Suprapubic skin (tissue), 4 donors: Measurements from ENCODE around the gene PAX5. TPM values are rescaled to one million over a fixed set of nuclear protein-coding genes. Genes with fewer than 3 reads are reported as not detected.

Experiments
- DNase-seq, 2 donors: peaks; one replicate each; pipeline ENCODE4 v3.0.0-alpha.2; 2019; ENCODE audit warnings: low spot score in 2 of 2
- H3K27ac ChIP-seq: fragments of 200-600 bp; sonication (generic); one replicate; pipeline ENCODE4 v1.5.1; 2019
- H3K27me3 ChIP-seq: fragments of 200-600 bp; sonication (generic); one replicate; pipeline ENCODE4 v1.5.1; 2019
- H3K36me3 ChIP-seq: fragments of 200-600 bp; sonication (generic); one replicate; pipeline ENCODE4 v1.5.1; 2019
- H3K4me1 ChIP-seq: fragments of 200-600 bp; sonication (generic); one replicate; pipeline ENCODE4 v1.5.1; 2019
- H3K4me3 ChIP-seq: fragments of 200-600 bp; sonication (generic); one replicate; pipeline ENCODE4 v1.5.1; 2019; ENCODE audit warnings: mild to moderate bottlenecking
- H3K9me3 ChIP-seq: fragments of 200-600 bp; sonication (generic); one replicate; pipeline ENCODE4 v1.5.1; 2019
- CTCF ChIP-seq, 2 donors: fragments of 200-600 bp in 1 of 2; fragments of 450-650 bp in 1 of 2; sonication (generic) in 1 of 2; IDR thresholded peaks; one replicate each; pipeline ENCODE4 v1.5.1; 2016 to 2019; ENCODE audit warnings: antibody characterized with exemption in 2 of 2, mild to moderate bottlenecking in 1 of 2, moderate library complexity in 1 of 2
- EP300 ChIP-seq: sonication (generic); formaldehyde crosslinking; IDR thresholded peaks from one replicate; pipeline ENCODE4 v1.6.1; 2017; ENCODE audit warnings: antibody characterized with exemption
- POLR2A ChIP-seq, 2 donors: fragments of 450-650 bp; IDR thresholded peaks; one replicate each; pipeline ENCODE4 v1.6.1; 2017; ENCODE audit warnings: antibody characterized with exemption in 2 of 2, mild to moderate bottlenecking in 2 of 2, moderate library complexity in 2 of 2
- POLR2AphosphoS5 ChIP-seq, 3 donors: sonication (generic); formaldehyde crosslinking; IDR thresholded peaks; one replicate each; pipeline ENCODE4 v1.6.1; 2017; ENCODE audit warnings: antibody characterized with exemption in 3 of 3
- WGBS: methylation state at CpG from one replicate; pipeline ENCODE4 v1.1.5; 2018; 5-methylcytosine and 5-hydroxymethylcytosine counted together
- total RNA-seq, 4 donors: library from RNA; depleted of rRNA; stranded (reverse); fragments of >200 nt; gene quantifications; one replicate each; pipeline ENCODE4 v1.1.0, GENCODE V29; 2016

The PAX5 gene
- total RNA-seq, 4 donors from 2014 or later: 0.04 TPM; not detected in 3

- no peak for TF ChIP-seq CTCF (IDR thresholded peaks at IDR 0.05)
- TF ChIP-seq POLR2A (IDR thresholded peaks at IDR 0.05): no peak
- no peak for TF ChIP-seq POLR2AphosphoS5 (IDR thresholded peaks at IDR 0.05)
- TF ChIP-seq EP300: no peak
- H3K27me3 ChIP-seq: peaks cover 100% of the 10 kb centered on the region
- H3K4me1 ChIP-seq: peaks cover 51% of the 10 kb centered on the region
- no peak for DNase-seq
- WGBS: 18% methylated on average over 16 of the region's 22 CpGs
- H3K4me3 ChIP-seq: no peak overlapping the region
- H3K9me3 ChIP-seq: no peaks in the 10 kb centered on the region
- no peak overlapping the region for H3K27ac ChIP-seq
- no peaks in the 10 kb centered on the region for H3K36me3 ChIP-seq
Observed at GRCh38 chr9:37028420-37029031, 5.5 kb downstream of the PAX5 start.

- peaks cover 100% of the 10 kb centered on the region for H3K27me3 ChIP-seq
Observed at GRCh38 chr9:37027582-37028419, 6.3 kb downstream of the PAX5 start.

GRCh38 chr9:37026931-37027581, 7.0 kb downstream of the PAX5 start:
- Histone ChIP-seq H3K27me3 (peaks cover 100% of the 10 kb centered on the region), H3K4me3 (peak overlapping the region; percentile 46), H3K4me1 (peaks cover 51% of the 10 kb centered on the region), H3K27ac (no peak overlapping the region), H3K36me3 (no peaks in the 10 kb centered on the region), H3K9me3 (no peaks in the 10 kb centered on the region)
- TF ChIP-seq POLR2A (IDR thresholded peaks at IDR 0.05) (no peak), POLR2AphosphoS5 (IDR thresholded peaks at IDR 0.05) (no peak), EP300 (no peak), CTCF (IDR thresholded peaks at IDR 0.05) (no peak)
- DNase-seq: no peak
- WGBS: 3% methylated on average over 6 of the region's 56 CpGs

More at GRCh38 chr9:37027582-37028419, 6.3 kb downstream of the PAX5 start:
- Histone ChIP-seq H3K4me3 (peak overlapping the region; percentile 46), H3K4me1 (peaks cover 51% of the 10 kb centered on the region), H3K36me3 (no peaks in the 10 kb centered on the region), H3K27ac (no peak overlapping the region), H3K9me3 (no peaks in the 10 kb centered on the region)
- TF ChIP-seq POLR2AphosphoS5 (IDR thresholded peaks at IDR 0.05) (no peak), EP300 (no peak), POLR2A (IDR thresholded peaks at IDR 0.05) (no peak)
- 3% methylated on average over 46 of the region's 58 CpGs for WGBS
- peak in 1 of 2 donors; percentile 79 for DNase-seq

GRCh38 chr9:37026113-37026930, 7.7 kb downstream of the PAX5 start:
- Histone ChIP-seq H3K27me3 (peaks cover 100% of the 10 kb centered on the region), H3K36me3 (no peaks in the 10 kb centered on the region), H3K9me3 (no peaks in the 10 kb centered on the region), H3K27ac (no peak overlapping the region), H3K4me1 (peaks cover 51% of the 10 kb centered on the region), H3K4me3 (peak overlapping the region; percentile 46)
- no peak for DNase-seq
- TF ChIP-seq EP300: no peak
- no peak for TF ChIP-seq POLR2AphosphoS5 (IDR thresholded peaks at IDR 0.05)
- no peak for TF ChIP-seq CTCF (IDR thresholded peaks at IDR 0.05)
- no peak for TF ChIP-seq POLR2A (IDR thresholded peaks at IDR 0.05)
- 2% methylated on average over 21 of the region's 62 CpGs for whole genome bisulfite sequencing

- Histone ChIP-seq H3K4me1 (peaks cover 51% of the 10 kb centered on the region), H3K27me3 (peaks cover 100% of the 10 kb centered on the region), H3K36me3 (no peaks in the 10 kb centered on the region), H3K9me3 (no peaks in the 10 kb centered on the region), H3K27ac (no peak overlapping the region), H3K4me3 (peak overlapping the region; percentile 46)
- WGBS: 3% methylated on average over 9 of the region's 9 CpGs
- no peak for DNase-seq
- TF ChIP-seq EP300 (no peak), POLR2A (IDR thresholded peaks at IDR 0.05) (no peak), CTCF (IDR thresholded peaks at IDR 0.05) (no peak), POLR2AphosphoS5 (IDR thresholded peaks at IDR 0.05) (no peak)
Observed at GRCh38 chr9:37025823-37026112, 8.3 kb downstream of the PAX5 start.
